HG02884 (cell line): ENCODE measurements around the gene SLC51A.
"Not testable (repeated sequence)": the region's sequence is repeated elsewhere in the genome, so short reads cannot be mapped to it uniquely, and the experiment has no call there.

ENCODE experiments used
- ATAC-seq: cut with Tn5 transposase; IDR thresholded peaks from one replicate; pipeline ENCODE4 v1.9.1; 2021; ENCODE audit warnings: mild to moderate bottlenecking, moderate library complexity; ENCODE audit not compliant: unreplicated experiment

SLC51A gene

DNA sequence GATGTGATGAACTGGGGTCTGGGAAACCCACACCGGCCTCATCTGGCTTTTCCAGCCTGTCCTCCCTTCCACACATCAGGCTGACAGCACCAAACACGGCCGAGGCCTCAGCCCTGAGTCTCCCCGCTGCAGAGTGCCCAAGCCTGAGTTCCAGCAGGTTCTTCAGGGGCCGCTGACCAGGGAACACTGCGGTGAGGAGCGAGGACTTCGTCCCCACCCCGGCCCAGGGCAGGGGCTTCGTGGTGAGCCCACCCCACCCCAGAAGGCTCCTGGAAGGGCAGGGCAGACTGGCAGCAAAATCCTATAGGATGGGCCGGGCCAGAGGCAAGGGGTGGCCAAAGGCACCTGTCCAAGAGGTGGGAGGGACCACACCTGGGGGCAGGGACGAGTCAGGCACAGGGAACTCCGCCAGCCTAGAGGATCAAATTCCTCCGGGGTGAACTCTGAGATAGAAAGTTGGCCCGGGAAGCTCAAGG lies at the start of gene SLC51A:
Gene SLC51A (plus strand): TSS at position 446 of the 476 bp plus-strand sequence. CDS start 179 bp downstream, outside the sequence.
- ATAC-seq: no peak

- ATAC-seq: no peak
Observed at GRCh38 chr3:196166741-196167140, 49.6 kb upstream of the SLC51A start.

DNA sequence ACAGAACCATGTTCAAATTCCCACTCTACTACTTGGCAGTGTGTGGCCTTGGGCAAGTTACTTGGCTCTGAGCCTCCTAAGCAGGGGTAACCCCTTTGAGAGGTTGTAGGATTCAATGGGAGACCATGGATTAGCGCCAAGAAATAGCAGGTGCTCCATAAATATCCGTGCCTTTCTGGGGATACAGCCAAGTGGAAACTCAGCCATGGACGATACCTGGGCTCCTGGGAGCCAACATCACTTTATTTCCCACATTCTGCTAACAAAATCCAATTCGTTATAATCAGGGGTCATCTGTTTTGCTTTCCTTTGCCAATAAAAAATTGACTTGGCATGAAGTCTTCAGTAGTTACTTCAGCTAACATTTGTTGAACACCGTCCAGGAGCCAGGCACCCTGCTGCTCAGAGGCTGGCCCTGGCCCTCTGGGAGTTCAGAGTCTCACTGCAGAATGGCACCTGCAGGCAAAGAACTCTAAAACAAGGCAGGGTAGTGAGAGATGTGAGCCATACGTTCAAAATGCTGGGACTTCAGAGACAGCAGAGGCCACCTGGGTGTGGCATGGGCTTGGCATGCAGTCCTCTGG lies 47.4 kb upstream of the SLC51A start:
- ATAC-seq: no peak

- no peak for ATAC-seq
Observed at GRCh38 chr3:196169836-196170240, 46.5 kb upstream of the SLC51A start.

DNA sequence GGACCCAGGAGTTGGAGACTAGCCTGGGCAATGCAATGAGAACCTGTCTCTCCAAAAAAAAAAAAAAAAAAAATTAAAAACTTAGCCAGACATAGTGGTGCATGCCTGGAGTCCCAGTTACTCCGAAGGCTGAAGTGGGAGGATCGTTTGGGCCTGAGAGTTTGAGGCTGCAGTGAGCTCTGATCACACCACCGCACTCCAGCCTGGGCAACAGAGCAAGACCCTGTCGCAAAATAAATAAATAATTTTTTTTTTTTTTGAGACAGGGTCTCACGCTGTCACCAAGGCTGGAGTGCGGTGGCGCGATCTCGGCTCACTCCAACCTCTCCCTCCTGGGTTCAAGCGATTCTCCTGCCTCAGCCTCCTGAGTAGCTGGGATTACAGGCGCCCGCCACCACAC lies 46.0 kb upstream of the SLC51A start:
- not testable (repeated sequence) for ATAC-seq

DNA sequence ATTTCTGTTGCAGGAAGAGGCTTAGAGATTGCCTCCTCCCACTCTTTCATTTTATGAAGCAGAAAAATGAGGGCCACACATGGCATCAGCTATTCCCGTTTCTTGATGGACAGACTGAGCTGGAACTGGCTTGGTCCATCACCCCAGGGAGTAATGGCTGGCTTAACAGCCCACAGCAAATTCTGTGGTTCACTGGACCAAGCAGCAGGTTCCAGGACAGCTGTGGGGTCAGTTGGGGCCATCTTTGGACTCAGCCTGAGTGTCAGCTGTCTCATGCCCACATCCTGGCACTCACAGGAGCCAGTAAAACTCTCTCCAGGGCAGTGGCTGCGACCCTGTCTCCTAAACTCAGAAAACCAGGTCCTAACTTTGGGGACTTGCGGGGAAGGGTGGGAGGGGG lies 41.7 kb upstream of the SLC51A start:
- no peak for ATAC-seq

GRCh38 chr3:196175116-196175625 lies 41.2 kb upstream of the SLC51A start:
- ATAC-seq: no peak

DNA sequence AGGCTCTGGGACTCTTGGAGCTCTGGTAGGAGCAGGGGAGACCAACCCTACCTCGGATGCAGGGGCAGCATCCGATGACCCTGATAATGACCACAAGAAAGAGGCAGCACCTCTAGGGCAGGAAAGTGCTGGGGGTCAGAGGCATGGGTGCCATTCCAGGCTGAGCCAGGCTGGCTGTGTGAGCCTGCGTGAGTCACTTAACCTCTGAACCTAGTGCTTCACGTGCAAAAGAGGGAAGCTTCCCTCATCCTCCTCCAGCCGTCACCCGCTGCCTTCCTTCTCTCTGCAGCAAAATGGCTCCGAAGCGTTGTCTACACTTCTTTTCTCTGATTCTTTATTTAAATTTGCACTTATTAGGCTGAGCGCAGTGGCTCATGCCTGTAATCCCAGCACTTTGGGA lies 40.6 kb upstream of the SLC51A start:
- ATAC-seq: no peak

DNA sequence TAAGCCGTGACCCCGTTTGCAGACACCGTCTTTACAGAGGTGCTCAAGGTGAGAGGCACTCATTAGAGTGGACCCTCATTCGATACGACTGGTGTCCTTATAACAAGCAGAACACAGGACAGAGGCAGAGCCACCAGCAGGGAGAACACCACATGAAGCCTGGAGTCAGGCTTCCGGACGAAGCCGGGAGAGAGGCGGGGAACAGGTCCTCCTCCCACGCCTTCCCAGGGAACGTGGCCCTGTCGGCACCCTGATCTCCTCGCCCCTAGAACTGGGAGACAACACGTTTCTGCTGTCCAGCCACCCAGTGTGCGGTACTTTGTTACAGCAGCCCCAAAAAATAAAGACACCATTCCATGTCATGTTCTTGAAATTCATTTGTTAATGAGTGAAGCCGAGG lies 38.8 kb upstream of the SLC51A start:
- no peak for ATAC-seq

- ATAC-seq: no peak
Observed at GRCh38 chr3:196177967-196178366, 38.4 kb upstream of the SLC51A start.

DNA sequence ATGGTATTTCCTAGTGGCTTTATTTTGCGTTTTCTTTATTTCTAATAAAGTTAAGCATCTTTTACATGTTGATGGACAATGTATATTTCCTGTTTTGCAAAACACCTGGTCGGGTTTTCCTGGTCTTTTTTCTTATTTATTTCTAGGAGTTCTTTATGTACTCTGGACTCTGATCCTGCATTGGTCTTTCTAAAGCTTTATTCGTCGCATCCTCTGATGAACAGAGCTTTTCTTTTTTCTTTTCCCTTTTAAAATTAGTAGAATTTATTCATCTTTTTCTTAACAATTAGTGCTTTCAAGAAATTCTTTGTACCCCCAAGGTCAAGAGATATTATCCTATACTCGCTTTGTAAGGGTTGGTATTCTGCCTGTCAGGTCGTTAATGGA lies 37.3 kb upstream of the SLC51A start:
- ATAC-seq: no peak

GRCh38 chr3:196179380-196180308 lies 36.7 kb upstream of the SLC51A start:
- peak; percentile 54 for ATAC-seq

GRCh38 chr3:196180346-196180745 lies 36.0 kb upstream of the SLC51A start:
- ATAC-seq: no peak

- ATAC-seq: no peak
Observed at GRCh38 chr3:196181127-196181546, 35.2 kb upstream of the SLC51A start.

DNA sequence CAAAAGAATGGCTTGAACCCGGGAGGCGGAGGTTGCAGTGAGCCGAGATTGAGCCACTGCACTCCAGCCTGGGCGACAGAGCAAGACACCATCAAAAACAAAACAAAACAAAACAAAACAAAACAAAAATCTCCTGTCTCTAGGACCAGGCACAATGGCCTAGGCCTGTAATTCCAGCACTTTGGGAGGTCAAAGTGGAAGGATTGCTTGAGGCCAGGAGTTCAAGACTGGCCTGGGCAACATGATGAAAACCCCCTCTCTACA lies 32.2 kb upstream of the SLC51A start:
- ATAC-seq: not testable (repeated sequence)

- no peak for ATAC-seq
Observed at GRCh38 chr3:196184881-196185280, 31.5 kb upstream of the SLC51A start.

GRCh38 chr3:196186651-196187573 lies 29.4 kb upstream of the SLC51A start:
- no peak for ATAC-seq

GRCh38 chr3:196189566-196190347 lies 26.6 kb upstream of the SLC51A start:
- no peak for ATAC-seq

GRCh38 chr3:196192036-196192523 lies 24.3 kb upstream of the SLC51A start:
- no peak for ATAC-seq

GRCh38 chr3:196192524-196193051 lies 23.7 kb upstream of the SLC51A start:
- no peak for ATAC-seq
